Measurements from ENCODE around the gene NHS.

DNA sequence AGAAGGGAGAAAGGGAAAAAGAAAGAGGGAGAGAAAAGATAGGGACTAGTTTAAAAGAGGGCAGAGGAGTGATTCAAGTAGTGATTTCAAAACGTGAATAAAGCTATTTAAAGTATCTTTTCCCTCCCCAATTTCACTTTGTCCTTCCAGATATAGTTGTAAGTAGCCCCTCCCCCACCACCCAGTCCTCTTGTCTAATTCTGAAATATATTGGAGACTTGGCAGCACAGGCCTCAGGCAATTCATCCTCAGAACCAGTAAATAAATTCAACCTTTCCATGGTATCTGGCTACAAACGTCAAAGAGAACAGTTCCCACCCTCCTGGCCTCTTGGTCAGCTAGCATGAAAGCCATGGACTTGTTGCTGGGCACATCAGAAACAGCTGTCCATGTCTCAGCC lies 192.8 kb downstream of the NHS start:
- TF ChIP-seq, protein P1, sequence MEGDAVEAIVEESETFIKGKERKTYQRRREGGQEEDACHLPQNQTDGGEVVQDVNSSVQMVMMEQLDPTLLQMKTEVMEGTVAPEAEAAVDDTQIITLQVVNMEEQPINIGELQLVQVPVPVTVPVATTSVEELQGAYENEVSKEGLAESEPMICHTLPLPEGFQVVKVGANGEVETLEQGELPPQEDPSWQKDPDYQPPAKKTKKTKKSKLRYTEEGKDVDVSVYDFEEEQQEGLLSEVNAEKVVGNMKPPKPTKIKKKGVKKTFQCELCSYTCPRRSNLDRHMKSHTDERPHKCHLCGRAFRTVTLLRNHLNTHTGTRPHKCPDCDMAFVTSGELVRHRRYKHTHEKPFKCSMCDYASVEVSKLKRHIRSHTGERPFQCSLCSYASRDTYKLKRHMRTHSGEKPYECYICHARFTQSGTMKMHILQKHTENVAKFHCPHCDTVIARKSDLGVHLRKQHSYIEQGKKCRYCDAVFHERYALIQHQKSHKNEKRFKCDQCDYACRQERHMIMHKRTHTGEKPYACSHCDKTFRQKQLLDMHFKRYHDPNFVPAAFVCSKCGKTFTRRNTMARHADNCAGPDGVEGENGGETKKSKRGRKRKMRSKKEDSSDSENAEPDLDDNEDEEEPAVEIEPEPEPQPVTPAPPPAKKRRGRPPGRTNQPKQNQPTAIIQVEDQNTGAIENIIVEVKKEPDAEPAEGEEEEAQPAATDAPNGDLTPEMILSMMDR (IDR thresholded peaks at IDR 0.05) = no peak
- no peak for TF ChIP-seq POLR2A (IDR thresholded peaks at IDR 0.05)
